ELF-1 (cell line): ENCODE measurements around the gene SPDL1.

Experiments
- DNase-seq: peaks from one replicate; pipeline ENCODE4 v3.0.0-alpha.2; 2016; ENCODE audit warnings: low read depth, low spot score

The SPDL1 gene, protein sequence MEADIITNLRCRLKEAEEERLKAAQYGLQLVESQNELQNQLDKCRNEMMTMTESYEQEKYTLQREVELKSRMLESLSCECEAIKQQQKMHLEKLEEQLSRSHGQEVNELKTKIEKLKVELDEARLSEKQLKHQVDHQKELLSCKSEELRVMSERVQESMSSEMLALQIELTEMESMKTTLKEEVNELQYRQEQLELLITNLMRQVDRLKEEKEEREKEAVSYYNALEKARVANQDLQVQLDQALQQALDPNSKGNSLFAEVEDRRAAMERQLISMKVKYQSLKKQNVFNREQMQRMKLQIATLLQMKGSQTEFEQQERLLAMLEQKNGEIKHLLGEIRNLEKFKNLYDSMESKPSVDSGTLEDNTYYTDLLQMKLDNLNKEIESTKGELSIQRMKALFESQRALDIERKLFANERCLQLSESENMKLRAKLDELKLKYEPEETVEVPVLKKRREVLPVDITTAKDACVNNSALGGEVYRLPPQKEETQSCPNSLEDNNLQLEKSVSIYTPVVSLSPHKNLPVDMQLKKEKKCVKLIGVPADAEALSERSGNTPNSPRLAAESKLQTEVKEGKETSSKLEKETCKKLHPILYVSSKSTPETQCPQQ

DNA sequence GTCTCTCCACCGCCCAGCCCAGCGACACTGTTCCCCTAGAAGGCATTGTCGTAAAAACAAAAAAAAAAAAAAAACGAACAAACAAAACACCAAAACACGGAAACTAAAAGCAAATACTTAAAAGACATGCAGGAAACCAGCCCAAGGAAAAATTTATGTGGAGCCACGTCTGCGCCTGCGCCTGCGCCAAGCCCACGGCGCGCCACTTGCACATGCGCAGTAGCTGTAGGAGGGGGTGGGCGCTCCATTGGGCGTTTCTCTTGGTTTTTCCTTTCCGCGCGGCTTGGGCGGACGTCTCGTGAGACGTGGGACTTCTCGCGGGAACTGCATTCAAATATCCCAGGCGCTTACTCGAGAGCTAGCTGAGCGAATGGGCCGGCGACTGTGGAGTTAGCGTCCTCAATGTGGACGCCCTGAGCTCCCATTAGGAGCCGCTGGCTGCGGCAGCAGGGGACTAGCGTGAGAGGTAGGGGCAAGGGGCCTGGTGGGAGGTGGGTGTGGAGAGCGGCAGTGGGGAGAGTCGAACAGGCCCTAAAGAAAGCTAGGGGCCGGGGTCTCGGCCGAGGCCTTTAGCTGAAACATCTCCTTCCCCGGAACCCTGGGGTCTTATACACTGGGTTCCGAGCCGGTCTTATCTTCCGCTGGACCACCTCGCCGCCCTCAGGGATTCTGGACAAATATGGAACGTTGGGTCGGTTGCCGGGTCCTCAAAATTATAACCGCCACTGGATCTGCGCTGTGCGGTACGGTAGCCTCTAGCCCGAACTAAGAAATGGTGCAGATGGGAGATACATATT is at the start of gene SPDL1:
TSS of gene SPDL1 (plus strand) at position 350 of the 797 bp plus-strand sequence. CDS start 4,644 bp downstream, outside the sequence.
- peak; percentile 98 for DNase-seq

DNA sequence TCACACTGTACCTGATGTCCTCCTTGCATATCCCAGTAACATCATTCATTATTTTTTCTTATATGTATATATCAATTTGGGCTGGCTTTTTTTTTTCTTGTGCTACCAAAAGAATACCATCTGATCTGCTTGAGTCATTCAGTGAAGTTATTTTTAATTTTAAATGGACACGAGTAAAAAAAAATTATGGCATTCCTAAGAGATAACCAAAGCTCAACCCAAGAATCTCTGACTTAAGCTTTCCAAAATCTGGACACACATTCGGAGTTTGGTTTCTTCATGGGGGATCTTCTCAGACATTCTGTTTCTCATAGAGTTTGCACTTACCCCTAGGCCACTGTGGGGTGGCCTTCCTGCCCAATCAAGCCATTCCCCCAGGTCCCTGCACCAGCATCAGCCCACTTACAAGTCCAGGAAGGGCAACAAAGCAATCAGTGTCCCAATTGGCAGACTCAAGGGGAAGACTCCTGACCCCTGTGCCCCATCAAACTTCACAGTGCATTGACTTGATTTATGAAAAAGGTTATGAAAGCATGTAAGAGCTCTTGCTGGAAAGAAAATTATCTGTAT is 49.2 kb upstream of the SPDL1 start:
- DNase-seq = no peak

DNA sequence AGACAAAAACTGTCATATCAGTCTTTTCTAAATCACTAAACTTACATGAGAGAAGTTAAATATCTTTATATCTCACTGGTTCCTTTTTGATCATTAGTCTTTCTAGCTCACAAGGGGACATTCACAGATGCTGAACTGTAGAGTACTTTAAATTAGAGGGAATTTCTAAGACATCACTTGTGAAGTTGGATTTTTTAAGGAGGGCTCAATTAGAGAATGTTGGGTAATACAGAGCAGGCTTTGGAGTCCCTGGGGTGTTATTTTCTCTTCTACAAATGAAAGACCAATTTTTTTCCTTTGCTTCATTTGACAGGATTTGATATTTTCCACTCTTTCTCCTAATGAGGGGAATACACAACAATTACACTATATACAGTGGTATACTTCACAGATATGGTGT is 48.6 kb upstream of the SPDL1 start:
- DNase-seq = no peak

DNA sequence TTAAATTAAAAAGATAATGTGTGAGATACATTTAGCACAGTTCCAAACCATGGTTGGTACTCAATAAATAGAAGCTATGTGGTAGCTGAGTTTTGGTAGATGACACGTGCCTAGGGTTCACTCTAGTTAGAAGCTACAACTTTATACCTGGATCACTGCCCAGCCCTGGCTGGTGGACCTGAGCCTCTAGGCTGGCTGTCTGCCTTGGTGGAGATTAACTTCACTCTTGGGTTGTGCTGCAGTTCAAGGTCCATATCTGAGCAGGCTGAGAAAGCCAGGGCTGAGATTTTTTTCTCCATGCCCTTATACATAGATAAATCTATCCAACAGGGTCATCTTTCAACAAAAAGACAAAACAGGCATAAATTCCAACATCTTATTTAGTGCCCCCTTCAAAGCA is 44.6 kb upstream of the SPDL1 start:
- DNase-seq = no peak

DNA sequence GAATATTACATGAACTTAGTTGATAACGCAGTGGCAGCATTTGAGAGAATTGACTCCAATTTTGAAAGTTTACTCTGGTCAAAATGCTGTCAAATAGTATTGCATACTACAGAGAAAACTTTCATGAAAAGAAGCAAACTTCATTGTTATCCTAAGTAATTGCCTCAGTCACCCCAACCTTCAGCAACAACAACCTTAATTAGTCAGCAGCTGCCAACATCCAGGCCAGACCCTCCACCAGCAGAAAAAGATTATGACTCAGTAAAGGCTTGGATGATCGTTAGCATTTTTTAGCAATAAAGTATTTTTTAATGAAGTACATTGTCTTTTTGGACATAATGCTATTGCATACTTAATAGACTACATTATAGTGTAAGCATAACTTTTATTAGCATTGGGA is 40.8 kb upstream of the SPDL1 start:
- DNase-seq = no peak

DNA sequence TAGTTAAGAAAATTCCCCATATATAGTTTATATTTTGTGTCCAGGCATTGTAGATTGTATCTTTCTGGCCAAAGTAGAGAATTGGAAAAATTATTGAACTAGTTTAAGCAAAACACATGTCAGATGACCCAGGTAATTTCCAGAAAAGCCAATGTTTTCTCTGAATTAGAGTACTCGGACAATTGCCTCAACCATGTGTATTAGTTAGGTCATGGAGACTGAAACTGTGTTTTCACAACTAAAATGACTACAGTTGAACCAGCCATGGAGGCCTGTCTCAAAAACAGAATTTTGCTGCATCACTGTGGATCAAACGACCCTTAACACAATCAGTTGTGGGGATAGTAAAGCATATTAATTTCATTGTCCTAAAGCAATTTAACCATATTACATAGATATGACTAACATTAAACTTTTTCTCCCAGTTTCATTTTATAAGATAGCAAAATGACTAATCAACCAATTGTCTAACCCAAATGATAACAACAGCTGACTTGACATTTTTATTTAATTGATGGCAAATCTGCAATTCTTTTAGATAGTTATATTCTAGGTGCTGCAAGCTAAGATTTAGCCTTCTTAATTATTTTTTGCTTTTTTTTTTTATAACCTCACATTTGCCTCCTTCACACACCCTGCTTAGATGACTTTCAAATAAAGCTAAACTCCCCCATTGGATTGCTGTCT is 39.2 kb upstream of the SPDL1 start:
- no peak for DNase-seq

DNA sequence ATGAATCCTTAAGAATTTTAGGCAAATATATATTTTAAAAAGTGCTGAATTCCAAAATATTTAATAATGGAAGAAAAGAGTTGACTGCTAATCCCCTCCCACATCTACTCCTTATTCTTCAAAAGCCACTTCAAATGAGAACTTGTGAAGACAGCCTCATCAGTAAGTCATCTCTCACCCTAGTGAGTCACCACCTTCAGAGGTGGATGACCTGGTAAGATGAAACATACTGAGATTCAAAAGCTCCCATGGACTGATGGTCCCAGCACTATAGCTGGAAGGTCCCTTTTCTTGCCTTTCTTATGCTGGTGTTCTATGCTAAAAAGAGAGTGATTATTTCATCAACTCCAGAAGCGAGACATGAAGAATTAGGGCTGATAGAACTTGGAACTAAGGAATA is 37.8 kb upstream of the SPDL1 start:
- DNase-seq = no peak

DNA sequence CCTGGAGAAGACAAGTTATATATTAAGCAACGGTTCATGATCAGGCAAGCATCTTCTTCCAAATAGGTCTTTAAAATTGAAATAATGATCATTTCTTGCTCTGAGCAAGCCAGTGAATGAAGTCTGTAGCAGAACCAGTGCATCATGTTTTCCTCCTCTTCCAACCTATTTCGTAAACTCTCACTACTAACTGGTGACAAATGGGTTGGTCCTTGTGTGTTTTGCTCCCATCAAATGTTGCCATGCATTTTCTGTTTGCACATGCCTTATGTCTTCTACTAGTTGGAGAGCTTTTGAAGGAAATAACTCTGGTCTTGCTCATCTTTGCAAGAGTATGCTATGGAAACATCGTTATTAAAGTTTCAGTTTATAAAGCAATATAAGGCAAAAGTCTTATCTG is 37.2 kb upstream of the SPDL1 start:
- DNase-seq = no peak

DNA sequence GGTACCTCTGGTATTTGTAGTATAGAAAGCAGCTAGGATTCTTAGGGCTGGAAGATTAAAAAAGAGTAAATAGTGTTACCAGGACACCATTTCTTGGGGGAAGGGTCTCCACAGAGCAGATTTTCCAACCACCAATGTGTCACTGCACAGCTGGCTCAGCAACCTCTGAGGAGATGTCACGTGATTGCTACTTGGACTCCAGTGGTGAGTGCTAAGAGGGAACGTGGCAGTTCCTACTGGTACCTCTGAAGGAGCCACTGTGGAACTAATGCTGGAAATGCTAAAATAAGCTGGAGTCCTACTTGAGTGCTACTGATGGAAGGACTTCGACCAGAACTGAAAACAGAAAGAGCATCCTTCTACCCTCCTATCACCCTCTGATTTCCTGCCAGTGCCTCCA is 36.1 kb upstream of the SPDL1 start:
- DNase-seq = no peak

DNA sequence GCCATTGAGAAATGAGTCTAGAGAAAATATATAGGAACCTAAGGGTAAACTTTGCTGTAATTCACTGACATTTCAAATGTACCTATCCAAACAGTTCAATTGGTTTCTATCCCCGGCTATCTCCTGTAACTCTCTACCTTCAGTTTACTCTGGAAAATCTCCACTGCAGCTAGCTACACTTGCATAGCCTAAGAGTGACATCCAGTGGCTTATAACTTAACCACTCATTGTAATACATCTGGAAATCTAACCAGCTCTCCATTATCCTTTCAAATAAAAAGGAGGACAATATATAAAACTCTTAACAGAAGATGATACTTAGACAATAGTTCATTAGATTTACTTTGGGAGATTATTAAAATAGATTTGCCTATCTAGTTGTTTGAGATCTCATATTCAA is 35.3 kb upstream of the SPDL1 start:
- no peak for DNase-seq

DNA sequence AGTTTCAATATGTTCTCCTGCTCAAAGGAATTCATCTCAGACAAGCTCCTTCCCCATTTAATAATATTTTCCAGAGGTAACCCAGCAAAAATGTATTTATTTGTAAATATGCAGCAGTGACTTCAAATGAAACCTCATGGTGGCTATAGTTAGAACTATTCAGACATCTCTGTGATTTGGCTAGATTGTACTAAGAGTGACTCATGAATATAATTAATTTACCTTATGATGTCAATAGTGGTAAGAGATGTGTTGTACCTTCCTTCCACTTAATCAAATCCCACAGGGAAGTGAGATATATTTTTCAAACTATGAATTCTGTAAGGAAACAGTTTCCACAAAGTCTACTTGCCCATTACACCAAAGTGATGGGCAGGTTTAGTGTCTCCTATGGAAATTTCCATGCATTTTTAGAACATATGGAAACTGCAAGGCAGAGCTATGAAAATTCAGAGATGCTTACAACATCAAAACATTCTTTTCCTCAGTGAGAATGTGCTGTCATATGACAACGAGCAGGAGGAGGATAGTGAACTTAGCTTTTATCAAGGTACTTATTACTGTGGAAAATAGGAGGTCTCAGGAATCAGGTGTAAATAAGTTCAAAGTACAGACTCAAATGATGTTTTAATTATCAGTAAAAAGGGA is 34.0 kb upstream of the SPDL1 start:
- DNase-seq = no peak

DNA sequence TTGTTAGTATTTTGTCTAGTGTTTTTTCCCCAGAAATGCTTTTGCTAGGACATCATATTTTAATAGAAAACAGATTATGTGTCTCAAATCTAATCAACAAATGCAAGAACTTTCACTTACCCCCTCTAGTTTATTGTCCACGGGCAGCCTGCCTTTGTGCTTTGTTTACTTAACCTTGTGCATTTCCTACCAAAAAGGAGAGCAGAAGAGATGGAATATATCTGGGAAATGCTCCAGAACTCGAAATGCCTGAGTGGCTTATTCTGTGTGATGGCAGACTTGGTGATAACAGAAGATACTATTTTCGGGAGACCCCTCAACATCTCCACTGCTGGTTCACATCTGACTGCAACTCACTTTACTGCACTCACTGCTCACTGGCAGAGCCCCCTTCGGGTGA is 33.3 kb upstream of the SPDL1 start:
- DNase-seq = no peak

DNA sequence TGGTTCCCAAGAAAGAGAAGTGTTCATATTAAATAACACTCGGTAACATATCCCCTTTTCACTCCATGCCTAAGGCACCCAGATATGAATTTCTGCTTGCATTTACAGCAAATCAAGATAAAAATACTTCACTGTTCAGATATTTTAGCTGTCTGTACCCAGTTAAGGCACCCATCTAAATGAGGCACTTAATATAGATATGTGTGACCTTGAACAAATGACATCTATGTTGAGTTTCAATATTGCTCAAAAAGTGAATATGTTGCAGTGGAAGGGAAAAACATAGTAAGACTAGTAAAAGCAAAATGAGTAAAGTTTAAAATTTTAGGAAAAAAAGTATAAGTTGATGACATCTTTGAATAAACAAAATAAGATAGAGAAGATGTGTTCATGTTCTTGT is 32.4 kb upstream of the SPDL1 start:
- no peak for DNase-seq

DNA sequence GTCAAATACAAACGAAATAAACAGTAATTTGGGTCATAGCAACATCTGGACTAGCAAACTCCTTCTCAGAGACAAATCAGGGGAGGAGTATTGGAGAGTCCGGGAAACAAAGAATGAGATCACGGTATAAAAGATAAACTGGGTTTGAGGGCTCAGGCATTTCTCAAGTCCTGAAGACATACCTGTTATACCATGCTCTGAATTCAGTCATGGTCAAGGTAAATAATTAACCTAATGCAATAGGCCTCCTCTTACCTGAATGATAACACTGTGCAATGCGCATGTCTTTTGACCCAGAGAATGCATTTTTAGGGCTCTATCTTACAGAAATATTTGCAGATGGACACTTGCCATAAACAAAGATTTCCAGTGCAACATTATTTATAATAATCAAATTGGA is 31.9 kb upstream of the SPDL1 start:
- no peak for DNase-seq

DNA sequence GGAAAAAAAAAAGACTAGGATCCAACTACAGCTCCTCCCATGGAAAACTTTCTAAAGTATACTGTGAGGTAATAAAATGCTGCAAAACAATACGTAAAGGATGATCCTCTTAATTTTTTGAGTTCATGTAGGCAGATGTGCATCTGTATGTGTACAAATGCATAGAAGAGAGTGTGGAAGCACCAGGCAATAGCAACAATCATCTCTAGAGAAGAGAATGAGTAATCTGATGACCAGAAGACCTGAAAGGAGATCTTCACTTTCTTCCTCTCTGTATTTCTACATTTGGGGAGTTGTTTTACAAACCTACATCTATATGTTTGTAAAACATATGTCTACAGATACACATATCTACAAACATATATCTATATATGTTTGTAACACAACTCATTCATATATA is 29.3 kb upstream of the SPDL1 start:
- DNase-seq = no peak

DNA sequence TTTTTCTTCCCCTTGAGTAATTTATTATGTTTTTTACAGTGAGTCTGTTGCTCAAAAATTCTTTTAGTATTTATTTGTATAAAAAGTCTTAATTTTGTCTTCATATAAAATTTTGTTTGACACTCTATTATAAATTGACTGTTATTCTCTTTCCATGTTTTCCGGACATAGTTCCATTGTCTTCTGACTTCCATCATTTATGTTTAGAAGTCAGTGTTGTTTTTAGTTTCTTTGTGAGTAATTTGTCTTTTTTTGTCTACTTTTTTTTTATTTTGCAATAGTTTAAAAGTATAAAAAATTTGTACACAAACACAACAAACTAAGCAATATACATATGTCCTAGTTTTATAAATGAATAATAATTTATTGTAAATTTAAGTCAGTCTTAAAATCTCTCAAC is 25.7 kb upstream of the SPDL1 start:
- DNase-seq = no peak

DNA sequence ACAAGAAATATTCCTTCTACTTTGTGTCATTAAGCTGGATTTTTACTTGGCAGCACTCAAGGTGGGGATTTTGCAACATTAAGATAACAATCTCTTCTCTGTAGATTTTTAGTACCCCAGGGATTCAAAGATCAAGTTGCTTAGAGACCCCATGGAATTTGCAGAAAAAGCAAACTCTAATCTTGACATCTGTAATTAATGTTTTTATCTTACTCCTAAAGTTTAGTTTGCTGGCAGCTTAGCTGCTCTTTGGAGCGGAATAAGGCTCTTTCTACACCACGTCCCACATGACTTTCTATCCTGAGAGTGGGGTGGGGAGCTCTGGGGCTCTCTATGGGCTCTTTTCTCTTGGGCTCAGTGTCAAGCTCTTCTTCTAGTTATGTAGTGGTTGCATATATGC is 21.7 kb upstream of the SPDL1 start:
- DNase-seq = no peak

DNA sequence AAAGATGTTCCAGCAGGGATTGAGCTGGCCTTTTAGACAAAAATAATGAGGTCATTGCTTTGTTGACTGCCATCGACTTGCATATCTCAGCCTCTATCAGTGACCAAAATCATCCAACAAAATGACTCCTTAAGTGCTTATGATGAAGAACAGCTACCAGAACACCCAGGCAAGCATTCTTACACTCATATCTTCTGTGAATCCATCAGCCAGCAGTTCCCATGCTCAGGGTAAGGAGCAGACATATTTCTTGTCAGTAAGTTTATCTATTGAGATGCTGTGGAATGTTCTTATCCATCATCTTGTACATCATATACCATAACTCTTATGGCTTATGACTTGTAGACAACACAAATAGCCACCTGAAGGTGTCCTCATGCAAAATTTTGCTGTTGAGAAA is 20.2 kb upstream of the SPDL1 start:
- DNase-seq = no peak

DNA sequence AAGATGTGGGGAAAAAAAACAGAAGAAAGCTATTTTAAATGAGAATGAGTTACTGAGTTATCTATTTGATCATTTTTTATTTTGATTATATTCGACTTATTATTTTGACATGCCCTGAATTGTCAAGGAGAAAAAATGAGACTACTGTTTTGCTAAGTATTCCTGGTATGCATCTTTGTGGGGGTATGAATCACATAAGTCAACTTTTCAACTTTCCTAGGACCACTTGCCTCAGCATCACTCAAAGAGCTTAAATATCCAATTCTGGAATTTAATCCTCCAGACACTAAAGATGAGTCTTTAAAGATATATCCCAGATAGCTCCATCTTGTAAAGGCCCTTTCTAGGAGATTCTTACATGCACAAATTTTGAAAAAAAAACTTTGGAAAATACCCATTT is 17.4 kb upstream of the SPDL1 start:
- no peak for DNase-seq

DNA sequence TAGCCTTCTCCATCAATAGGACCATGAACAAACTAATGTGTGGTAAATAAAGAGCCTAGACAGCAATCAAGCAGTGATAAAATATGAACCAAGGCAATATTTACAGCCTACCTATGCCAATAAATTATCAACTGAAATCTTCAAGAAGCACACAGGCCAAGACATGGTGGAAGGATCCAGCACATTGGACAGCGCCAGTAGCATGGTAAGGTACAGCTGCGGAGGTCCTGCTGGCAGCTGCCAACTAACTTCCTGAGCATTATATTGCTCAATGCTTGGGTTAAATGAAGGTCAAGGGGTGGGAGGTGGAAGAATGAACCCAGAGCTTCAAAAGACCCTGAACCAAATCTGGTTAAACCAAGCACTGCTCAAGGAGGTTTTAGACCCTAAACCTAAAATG is 16.5 kb upstream of the SPDL1 start:
- no peak for DNase-seq

DNA sequence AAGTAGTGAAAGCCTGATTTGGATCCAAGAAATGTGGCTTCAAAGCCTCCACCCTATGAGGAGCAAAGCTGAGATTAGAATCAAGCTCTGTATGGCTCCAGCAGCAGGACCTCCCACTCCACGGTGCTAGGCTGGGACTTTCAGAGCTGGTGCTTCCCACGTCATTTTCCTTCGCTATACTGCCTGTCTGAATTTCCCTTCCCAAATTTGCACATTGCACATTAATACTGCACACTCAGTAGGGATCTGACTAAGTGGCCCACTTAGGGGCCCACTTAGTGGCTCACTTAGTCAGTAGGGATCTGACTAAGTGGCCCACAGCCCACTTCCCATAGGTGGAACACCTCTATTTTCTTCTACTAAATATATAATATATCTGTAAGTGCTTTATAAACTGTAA is 14.1 kb upstream of the SPDL1 start:
- no peak for DNase-seq
